GM23248 (cell line): ENCODE results near the gene PDZD7.

Experiments used
- EZH2 ChIP-seq: fragments of 200-600 bp; sonication (generic); IDR thresholded peaks from 2 replicates; pipeline ENCODE4 v1.6.1; 2018; ENCODE audit warnings: antibody characterized with exemption, mild to moderate bottlenecking; ENCODE audit not compliant: insufficient read depth, poor library complexity, severe bottlenecking
- EZH2phosphoT487 ChIP-seq: fragments of 200-600 bp; sonication (generic); IDR thresholded peaks from 2 replicates; pipeline ENCODE4 v1.6.1; 2018; ENCODE audit warnings: antibody characterized with exemption, moderate library complexity, mild to moderate bottlenecking, low read depth; ENCODE audit not compliant: insufficient read depth

DNA sequence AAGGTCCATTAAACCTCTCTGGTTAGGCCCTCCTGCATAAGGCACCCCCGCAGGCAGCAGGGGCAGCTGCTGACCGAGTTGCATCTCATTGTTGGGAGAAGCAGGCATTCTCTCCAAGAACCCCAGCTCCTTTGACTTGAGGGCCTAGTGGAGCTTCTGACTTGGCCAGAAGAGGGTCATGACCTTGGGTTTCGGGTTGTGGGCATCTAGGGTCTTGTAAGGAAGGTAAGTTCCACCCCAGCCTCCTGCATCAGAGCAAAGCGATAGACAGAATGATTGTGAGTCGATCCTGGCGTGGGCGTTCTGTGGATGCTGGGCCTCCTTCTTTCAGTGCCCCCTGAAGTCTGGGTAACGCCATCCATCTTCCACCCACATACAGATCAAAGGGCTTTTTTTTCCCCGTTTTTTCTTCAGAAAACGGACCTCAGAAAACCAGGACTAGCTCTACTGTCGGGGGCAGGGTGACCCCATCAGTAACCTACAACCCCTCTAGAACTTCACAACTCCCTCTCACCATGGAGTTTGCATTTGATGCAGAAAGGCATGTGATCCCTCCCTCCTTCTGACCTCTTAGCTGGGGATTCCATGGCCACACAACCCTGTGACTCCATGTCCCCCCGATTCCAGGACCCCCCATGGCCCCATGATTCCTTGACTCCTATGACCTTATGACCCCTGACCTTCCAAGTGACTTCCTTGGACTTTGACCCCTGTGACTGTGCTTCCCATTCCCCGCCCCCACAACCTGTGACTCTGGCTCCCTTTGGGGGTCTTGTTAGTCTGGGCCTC, 58.6 kb downstream of the PDZD7 start:
- TF ChIP-seq EZH2 (no peak), EZH2phosphoT487 (no peak)
